GM12891 (cell line): ENCODE measurements around the gene NUP93.
"Not testable (repeated sequence)": the region's sequence is repeated elsewhere in the genome, so short reads cannot be mapped to it uniquely, and the experiment has no call there.

Source experiments
- DNase-seq: peaks from one replicate; pipeline ENCODE4 v3.0.0; 2011; ENCODE audit warnings: low spot score; ENCODE audit not compliant: insufficient read length
- FAIRE-seq: peaks from 2 replicates; lab custom pipeline; 2011; peaks lifted over from hg19 to GRCh38; lab: Jason Lieb, UNC
- PAX5 ChIP-seq: IDR thresholded peaks from 2 replicates; pipeline ENCODE4 v1.6.1; 2011; ENCODE audit warnings: low read length, moderate library complexity, mild to moderate bottlenecking; ENCODE audit not compliant: insufficient read depth, severe bottlenecking
- POLR2A ChIP-seq: IDR thresholded peaks from 2 replicates; pipeline ENCODE4 v1.6.1; 2011; ENCODE audit warnings: low read depth, low read length, control low read depth
- POLR2AphosphoS5 ChIP-seq: IDR thresholded peaks from 2 replicates; pipeline ENCODE4 v1.6.1; 2011; ENCODE audit warnings: low read depth, low read length, control low read depth
- POU2F2 ChIP-seq: IDR thresholded peaks from 2 replicates; pipeline ENCODE4 v1.6.1; 2011; ENCODE audit warnings: low read depth, mild to moderate bottlenecking, control low read depth, low read length, moderate library complexity
- SPI1 ChIP-seq: IDR thresholded peaks from 2 replicates; pipeline ENCODE4 v1.6.1; 2011; ENCODE audit warnings: low read depth, low read length, control low read depth
- TAF1 ChIP-seq: IDR thresholded peaks from 2 replicates; pipeline ENCODE4 v1.6.1; 2011; ENCODE audit warnings: low read depth, low read length, control low read depth

The NUP93 gene

DNA sequence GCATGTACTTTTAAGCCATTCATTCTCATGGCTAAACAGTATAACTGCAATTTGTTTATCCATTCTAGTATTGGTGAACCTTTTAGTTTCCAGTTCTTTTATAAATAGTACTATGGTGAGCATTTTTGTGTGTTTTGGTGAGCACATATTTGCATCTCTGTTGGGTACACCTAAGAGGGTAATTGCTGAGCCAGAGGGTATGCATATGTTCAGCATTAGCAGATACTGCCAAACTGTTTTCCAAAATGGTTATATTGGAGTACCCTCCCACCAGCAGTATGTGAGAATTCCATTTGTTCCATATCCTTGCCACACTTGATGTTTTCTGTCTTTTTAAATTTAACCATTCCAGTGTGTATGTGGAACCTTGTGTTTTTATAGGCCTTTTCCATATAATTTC, 81.0 kb downstream of the NUP93 start:
- FAIRE-seq (no peak), DNase-seq (no peak)
- TF ChIP-seq POLR2A (no peak), PAX5 (no peak), TAF1 (no peak), POU2F2 (no peak), SPI1 (no peak), POLR2AphosphoS5 (no peak)

DNA sequence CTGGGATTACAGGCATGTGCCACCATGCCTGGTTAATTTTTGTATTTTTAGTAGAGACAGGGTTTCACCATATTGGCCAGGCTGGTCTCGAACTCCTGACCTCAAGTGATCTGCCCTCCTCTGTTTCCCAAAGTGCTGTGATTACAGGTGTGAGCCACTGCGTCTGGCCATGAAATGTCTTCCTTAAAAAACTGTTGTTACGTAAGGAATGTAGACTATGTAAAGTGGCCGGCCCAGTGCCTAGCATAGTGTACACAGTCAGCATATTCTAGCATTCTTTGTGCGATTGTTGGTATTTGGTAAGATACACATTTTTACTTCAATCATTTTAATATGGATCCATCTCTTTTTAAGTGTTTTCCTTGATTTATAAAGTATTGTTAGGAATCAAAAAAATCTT, 81.7 kb downstream of the NUP93 start:
- not testable (repeated sequence) for DNase-seq, FAIRE-seq

DNA sequence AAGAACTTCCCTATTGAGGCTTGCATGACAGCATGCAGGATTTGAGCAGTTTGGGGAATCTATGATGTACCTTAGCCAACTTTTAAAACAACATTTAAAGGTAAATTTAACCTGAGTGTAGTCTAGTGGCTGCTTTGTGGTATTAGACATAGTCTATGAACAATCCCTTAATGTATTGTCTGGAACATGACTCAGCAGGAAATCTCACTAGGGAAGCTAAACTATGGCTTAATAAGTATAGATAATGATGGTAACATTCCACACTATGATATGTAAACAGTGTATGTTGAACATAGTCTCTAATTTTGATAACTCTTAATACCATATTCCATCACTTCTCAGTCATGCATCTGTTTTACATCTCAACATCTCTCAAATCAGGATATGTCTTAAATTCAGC, 83.0 kb downstream of the NUP93 start:
- DNase-seq (no peak), FAIRE-seq (no peak)

DNA sequence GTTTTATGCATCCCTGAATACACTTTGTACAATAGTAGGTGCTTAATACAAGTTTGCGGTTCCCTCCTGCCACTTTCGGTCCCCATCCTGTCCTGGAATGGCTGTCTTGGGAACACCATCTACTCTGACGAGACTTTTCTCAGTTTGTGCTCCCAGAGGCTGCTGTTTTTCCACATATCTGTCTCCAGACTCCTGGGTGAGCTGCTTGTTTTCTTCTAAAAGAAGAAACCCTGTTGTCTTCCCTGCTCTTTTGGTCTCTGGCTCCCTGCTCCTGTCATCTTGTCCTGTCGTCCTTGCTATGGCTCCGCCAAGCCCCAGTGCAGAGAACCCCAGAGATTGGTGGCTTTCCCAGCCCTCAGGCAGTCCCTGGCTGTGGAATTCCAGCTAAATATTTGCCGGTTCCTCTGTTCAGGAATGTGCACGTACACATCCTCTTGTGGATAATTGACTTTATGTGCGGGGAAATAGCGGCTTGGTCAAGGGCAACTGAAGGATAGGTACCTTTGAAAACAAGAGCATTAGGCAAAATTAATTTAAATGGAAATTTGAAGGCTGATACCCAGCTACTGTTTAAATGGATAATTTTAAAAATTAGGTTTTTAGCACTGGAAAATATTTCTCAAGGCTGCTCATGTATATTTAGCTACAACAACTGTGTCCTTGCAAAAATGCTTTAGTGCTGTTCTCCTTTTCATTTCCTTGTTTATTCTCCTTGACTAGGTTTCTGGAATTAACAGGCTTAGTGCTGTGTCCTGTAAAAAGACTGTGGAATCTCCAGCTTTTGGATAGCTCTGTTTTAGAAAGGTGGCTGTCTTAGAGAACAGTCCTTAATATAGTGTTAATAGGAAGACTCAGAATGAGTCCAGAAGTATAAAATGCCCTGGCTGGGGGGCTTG, 84.9 kb downstream of the NUP93 start:
- FAIRE-seq (no peak), DNase-seq (no peak)

More for the DNA sequence above, 83.0 kb downstream of the NUP93 start:
- no peak for TF ChIP-seq PAX5
- no peak for TF ChIP-seq SPI1
- no peak for TF ChIP-seq POLR2A
- TF ChIP-seq TAF1, result no peak
- TF ChIP-seq POLR2AphosphoS5, result no peak
- TF ChIP-seq POU2F2, result no peak

DNA sequence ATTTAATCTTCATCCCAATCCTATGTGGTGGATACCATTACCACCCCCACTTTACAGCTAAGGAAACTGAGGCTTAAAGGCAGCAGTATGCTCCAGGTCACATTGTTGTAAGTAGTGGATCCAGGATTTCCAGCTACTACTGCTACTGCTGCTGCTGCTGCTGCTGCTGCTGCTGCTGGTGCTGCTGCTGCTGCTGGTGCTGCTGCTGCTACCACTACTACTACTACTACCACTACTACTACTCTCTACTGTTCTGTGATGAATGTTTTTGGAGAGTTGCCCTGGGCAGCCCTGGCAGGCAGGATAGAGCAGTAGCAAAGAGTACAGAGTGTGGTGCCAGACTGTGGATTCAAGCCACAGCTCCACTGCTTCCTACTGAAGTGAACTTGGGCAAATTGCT, 85.8 kb downstream of the NUP93 start:
- FAIRE-seq (no peak), DNase-seq (no peak)

More for the DNA sequence above, 84.9 kb downstream of the NUP93 start:
- no peak for TF ChIP-seq POLR2AphosphoS5

DNA sequence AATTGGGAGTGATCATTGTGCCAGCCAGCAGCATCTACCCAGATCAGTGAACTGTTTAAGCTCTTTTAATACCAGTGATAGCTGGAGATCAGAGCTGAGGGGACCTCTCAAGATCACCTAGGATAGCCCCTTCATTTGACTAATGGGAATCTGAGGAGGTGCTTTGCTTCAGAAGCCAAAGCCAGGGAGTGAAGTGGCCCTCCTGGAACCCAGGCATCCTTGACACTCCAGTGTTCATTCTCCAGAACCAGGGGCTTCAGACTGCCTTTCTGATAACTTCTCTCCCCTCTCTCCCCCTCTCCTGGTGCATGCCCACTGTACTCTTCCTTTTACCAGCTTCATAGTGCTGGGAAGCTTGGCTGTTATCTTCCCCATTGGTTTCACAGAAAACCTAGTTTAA, 87.1 kb downstream of the NUP93 start:
- no peak for TF ChIP-seq POU2F2
- no peak for TF ChIP-seq SPI1
- no peak for DNase-seq
- FAIRE-seq, result no peak

More for the DNA sequence above, 85.8 kb downstream of the NUP93 start:
- TF ChIP-seq POLR2A (no peak), PAX5 (no peak)

DNA sequence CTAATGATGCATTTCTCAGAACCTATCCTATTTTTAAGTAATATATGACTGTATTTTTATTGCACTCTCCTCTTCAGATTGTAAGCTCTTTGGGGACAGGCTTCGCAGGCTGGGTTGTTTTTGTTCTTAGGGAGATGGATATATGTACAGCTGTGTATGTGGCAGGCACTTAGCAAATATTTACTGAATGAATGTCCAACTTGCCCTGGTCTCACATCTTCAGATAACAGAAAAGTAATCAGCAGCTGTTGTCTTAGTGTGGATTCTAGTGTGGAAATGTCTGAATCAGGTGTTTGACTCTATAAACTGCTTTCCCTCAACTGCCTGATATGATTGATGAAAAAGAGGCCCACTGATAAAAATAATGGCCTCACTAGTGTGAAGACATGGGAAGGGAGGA, 88.0 kb downstream of the NUP93 start:
- no peak for FAIRE-seq
- no peak for DNase-seq
- TF ChIP-seq TAF1 (no peak), SPI1 (no peak), POLR2A (no peak), POU2F2 (no peak), POLR2AphosphoS5 (no peak)

DNA sequence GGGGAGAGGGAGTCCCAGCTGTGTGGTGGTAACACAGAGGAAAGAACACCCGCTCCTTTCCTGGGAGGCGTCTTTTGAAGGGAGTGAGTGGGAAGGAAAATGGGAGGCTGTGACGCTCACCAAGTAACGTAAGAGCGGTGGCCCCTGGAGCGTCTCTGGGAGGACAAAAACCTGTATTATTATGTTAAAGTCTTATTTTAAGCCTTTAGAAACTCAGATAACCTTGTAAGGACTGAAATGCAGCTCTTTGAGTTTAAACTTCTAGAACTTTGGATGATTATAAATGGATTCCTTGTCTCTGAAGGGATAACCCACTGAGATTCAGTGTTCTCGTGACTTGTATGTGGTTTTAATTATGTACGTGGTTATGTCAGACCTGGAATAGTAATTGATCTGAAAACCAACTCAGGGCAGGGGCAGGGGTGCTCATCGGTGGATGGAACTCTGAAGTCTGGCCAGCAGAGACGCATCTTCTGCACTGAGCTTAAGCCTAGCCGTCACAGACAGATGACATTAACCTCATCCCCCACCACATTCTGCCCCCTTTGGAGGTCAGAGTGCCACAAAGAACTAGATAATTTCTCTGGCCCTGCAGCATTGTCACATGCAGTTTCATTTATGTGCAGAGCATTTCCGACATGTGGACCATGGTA, 93.3 kb downstream of the NUP93 start:
- FAIRE-seq (no peak), DNase-seq (no peak)
- no peak for TF ChIP-seq TAF1
- TF ChIP-seq POLR2AphosphoS5, result no peak
- TF ChIP-seq SPI1, result no peak
- TF ChIP-seq PAX5, result no peak
- no peak for TF ChIP-seq POU2F2
- no peak for TF ChIP-seq POLR2A

DNA sequence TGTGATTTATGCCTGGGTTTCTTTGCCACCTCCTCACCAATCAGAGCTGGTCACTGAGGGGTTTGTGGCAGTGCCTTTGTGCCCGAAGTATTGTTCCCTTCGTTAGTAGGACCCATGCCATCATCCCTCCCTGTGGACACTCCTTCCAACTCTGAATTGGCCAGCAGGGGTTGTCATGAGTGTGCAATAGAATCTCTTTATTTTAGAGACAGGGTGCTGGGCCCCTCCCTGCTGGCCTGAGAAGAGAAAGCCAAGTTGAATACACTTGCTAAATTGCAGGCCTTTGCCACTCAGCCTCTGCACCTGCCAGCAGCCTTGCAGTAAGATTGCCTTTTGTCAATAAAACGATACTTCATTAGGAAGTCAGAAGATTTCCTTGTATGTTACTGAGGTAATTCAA, 94.4 kb downstream of the NUP93 start:
- FAIRE-seq, result no peak
- no peak for DNase-seq
- TF ChIP-seq TAF1, result no peak
- no peak for TF ChIP-seq POU2F2
- TF ChIP-seq POLR2AphosphoS5, result no peak
- no peak for TF ChIP-seq PAX5
- TF ChIP-seq POLR2A, result no peak
- no peak for TF ChIP-seq SPI1

DNA sequence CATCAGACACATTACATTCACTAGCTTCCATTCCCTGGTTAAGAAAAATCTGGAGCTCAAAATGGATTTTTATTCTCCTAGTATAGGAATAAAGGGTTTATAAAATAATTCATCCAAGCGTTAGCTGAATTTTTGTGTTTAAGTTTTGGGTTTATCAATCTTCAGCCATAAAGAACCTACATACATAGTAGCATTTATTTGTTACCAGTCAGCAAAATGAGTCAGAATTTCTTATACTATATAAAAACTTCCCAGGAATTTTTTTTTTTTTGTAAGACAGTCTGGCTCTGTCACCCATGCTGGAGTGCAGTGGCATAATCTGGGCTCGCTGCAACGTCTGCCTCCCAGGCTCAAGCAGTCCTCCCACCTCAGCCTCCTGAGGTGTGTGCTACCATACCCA, 94.9 kb downstream of the NUP93 start:
- DNase-seq (no peak), FAIRE-seq (no peak)
- no peak for TF ChIP-seq POU2F2

DNA sequence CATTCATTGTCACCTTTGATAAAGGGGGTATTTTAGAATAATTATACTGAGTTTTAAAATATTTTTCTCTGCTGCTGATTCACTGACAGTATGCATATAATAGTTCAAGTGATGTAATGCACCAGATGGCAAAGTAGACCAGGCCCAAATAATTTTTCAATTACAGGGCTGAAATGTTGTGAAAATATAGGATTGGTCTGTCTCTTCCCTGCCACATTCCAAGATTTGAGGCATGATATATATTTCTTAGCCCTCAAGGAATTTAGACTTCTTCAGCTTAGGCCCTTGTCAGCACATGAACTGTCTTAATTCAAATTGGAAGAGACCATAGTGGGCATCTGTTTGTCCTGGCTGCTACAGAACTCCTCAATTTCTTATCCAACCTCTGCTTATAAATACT, 95.9 kb downstream of the NUP93 start:
- TF ChIP-seq SPI1 (no peak), POLR2AphosphoS5 (no peak), PAX5 (no peak)
- DNase-seq (no peak), FAIRE-seq (no peak)

DNA sequence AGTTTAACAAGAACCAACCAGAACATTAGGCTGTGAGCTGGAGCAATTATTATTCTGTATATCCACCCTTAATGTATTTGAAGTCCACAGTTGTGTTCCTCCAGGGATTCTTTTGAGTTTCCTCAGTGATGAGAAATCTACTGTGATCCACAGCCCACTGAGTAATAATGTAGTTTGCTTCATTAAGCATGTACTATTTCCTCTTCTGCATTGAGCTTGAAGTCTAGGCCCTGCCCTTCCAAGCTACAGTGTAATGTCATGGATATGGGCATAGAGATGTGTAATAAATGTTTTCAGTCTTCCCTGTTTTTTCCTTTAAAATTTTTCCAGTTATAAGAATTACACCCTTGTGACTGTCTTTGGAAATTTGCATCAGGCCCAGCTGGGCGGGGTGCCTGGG, 98.7 kb downstream of the NUP93 start:
- no peak for DNase-seq
- FAIRE-seq, result no peak
- no peak for TF ChIP-seq POLR2A
- no peak for TF ChIP-seq POLR2AphosphoS5
- TF ChIP-seq POU2F2, result no peak
- TF ChIP-seq PAX5, result no peak
- TF ChIP-seq TAF1, result no peak
- no peak for TF ChIP-seq SPI1
